HG03378 (cell line): Measurements from ENCODE around the gene ADGRV1.

ENCODE experiments used
- ATAC-seq: cut with Tn5 transposase; IDR thresholded peaks from one replicate; pipeline ENCODE4 v1.9.1; 2021; ENCODE audit warnings: mild to moderate bottlenecking, moderate library complexity; ENCODE audit not compliant: unreplicated experiment

ADGRV1 gene

GRCh38 chr5:91123291-91123690 is 564.7 kb downstream of the ADGRV1 start:
- no peak for ATAC-seq

- ATAC-seq, result no peak
Observed at GRCh38 chr5:91123901-91124300, 565.3 kb downstream of the ADGRV1 start.

- ATAC-seq, result no peak
Observed at GRCh38 chr5:91125916-91126315, 567.3 kb downstream of the ADGRV1 start.

GRCh38 chr5:91126448-91126847 is 567.9 kb downstream of the ADGRV1 start:
- ATAC-seq, result no peak

GRCh38 chr5:91126888-91127287 is 568.3 kb downstream of the ADGRV1 start:
- ATAC-seq, result no peak

DNA sequence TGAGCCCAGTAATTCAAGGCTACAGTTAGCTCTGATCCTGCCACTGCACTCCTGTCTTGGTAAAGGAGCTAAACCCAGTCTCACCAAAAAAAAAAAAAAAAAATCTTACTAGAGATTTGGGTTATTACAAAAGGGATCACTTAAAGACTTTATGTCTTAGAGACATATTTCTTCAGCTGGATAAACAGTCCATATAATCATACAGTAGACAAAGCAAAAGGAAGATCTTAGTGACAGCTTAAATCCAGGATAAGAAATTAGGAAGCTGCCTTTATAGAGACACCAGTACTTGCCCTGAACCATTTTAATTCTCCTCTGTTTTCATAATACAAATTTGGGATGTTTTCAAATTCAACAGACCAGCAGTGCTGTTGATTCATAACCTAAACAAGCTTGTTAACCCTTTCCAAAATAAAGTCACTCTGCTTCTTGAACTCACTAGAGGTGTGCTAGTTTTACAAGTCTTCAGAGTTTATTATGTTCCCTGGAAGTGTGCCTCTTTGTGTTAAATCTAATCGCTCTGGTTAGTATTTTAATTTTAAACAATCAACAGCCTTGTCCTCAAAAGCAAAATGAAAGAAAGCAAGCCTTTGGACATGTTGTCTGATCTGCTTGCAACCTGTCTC is 569.0 kb downstream of the ADGRV1 start:
- ATAC-seq, result no peak

DNA sequence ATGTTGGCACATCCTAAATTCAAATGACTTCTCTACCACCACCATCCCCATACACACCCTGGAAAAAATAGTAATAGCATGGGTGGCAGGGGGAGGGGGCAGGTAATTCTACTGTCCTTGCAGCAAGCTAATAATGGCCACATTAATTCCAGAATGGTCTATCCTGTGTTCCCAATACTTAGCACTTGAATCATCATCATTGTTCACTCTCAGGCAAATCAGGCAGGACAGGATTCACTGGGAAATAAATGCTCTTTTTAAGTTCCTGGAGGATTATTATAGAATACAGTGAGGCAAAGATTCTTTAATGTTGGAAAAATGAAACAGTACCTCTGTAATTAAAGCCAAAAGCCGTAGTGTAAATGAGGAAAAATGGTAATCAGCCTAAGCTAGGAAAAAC is 570.0 kb downstream of the ADGRV1 start:
- ATAC-seq, result no peak

- ATAC-seq, result no peak
Observed at GRCh38 chr5:91129748-91130147, 571.2 kb downstream of the ADGRV1 start.

DNA sequence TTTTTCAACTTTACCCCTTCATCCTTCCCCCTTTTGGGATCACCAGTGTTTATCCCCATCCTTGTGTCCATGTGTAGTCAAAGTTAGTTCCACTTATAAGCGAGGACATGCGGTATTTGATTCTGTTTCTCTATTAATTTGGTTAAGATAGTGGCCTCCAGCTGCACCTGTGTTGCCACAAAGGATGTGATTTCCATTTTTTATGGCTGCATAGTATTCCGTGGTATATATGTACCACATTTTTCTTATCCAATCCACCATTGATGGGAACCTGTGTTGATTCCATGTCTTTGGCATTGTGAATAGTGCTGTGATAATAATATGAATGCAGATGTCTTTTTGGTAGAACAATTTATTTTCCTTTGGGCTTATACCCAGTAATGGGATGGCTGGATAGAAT is 572.2 kb downstream of the ADGRV1 start:
- ATAC-seq, result no peak

GRCh38 chr5:91132550-91132949 is 574.0 kb downstream of the ADGRV1 start:
- peak; percentile 62 for ATAC-seq

DNA sequence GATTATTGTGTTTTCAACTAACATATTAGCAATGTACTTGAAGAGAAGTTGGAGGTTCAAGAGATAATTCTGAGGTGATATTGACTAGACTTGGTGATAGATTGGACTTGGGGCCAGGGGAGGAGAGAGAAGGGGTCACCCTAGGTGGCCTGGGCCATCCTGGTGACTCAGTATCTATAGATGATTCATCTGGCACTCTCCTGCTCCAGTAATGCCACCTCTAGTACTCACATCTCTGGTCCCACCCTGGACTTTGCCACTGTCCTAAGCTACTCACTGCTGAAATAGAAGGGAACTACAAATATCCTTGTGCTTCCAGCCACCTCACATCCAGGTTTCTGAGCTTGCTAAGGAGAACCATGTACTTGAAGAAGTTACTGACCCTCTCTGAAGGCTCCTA is 574.6 kb downstream of the ADGRV1 start:
- ATAC-seq, result no peak

DNA sequence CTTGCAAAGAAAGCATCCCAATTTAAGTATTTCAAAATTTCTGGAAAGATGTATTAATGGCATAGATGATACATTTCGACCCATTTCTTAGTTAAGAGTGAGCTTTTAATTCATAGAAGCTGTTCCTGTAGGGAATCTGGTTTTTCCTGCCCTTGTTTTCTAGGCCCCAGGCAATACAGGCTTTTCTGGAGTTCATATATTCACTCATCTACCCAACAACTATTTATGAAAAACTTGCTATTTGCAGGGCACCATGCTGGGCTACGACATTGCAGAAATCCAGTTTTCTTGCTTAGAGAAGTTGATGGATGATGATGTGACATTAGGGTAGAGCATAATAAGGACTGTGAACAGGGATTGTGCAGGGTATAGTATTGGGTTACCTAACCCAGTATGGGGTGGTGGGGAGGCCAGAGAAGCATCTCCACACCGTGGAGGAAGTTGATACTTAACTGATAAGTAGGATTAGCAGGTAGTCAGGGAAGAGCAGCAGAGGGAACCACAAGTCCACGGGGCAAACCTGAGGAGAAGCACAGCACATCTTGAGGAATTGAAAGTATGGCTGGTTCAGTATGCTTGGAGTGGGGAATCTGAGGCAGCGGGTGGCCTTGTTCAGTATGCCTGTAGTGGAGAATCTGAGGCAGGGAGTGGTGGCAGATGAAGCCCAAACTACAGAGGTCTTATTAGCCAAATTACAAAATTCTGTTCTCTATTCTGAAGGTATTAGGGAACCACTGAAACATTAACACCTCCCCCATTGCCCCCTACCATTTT is 577.1 kb downstream of the ADGRV1 start:
- no peak for ATAC-seq

DNA sequence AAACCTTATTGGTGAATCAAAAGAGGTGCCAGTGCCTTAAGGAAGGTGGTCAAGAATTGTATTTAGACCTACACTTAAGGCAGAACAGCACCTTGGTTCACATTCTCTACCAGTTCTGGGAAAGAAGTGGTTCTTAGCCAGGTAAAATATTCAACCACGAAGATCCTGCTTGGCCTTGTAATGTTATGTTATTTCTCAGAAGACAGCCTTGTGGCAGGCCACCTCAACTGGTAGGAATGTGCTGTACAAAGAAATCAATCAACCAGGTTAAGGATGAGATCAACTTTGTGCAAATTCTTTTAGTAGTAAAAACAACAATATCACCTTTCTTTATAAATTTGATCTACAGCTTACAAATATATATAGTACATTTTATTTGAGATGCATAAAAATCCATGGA is 577.7 kb downstream of the ADGRV1 start:
- ATAC-seq, result no peak

DNA sequence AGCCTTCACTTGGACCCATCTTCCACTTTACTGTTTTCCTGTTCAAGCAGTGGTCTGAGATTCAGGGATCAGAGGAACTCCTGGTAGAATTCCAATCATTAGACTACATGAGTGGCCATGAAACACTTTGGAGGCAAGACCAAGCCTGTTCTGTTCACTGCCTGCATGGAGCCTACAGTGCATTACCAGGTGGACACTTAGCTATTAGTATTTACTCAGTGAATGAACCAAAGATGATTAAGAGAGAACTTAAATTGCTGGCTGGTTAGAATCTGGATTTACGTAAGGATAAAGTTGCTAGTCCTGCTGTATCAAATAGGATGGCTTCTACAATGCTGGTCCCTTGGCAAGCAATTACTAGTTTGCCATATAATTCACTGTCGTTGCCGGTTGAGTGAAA is 579.0 kb downstream of the ADGRV1 start:
- ATAC-seq, result no peak

DNA sequence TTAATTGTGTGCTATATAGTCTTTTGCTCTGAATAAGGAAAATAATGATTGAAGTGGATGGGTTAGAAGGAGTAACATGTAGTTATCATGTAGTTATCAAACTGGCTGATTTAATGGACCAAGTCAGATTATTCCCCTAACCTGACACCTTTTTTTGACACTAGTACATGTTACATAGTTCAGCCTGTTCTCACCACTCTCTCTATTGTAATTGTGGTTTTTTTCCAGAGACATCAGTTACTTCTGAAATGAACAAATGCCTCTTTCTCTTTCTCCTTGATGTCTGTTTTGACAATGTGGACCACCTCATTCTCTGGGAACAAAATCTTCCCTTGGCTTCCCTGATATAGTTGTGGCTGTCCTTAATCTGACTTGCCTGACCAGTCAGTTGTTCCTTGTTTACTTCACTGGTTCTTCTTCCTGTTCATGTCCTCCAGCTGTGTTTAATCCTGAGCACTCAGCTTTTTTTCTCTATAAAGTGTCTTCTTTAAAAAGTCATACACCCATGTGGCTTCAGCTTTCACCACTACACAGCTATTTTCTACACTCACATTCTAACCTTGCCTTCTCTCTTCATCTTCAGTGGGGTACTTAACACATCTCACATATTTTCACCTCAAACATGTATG is 581.1 kb downstream of the ADGRV1 start:
- ATAC-seq, result no peak

DNA sequence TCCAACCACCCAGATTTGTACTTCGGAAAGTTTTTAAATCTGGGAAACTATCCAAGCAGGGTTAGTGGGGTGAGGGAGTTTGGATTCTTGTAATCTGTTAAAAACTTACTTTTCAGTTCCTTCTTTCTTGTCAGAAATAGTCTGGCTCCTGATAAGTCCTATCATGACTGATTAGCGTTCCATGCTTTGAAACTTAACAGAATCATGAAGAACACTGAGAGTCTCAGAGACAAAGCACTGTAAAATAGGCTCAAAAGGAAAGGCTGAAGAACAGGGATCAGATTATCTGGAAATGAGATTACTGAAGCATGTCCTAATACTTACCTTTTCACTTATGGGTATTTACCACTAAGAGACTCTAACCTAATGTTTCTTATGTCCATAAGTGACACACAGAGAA is 582.1 kb downstream of the ADGRV1 start:
- no peak for ATAC-seq

- ATAC-seq, result no peak
Observed at GRCh38 chr5:91141642-91142041, 583.0 kb downstream of the ADGRV1 start.

- ATAC-seq, result no peak
Observed at GRCh38 chr5:91142386-91142785, 583.8 kb downstream of the ADGRV1 start.

GRCh38 chr5:91142819-91143218 is 584.2 kb downstream of the ADGRV1 start:
- no peak for ATAC-seq

DNA sequence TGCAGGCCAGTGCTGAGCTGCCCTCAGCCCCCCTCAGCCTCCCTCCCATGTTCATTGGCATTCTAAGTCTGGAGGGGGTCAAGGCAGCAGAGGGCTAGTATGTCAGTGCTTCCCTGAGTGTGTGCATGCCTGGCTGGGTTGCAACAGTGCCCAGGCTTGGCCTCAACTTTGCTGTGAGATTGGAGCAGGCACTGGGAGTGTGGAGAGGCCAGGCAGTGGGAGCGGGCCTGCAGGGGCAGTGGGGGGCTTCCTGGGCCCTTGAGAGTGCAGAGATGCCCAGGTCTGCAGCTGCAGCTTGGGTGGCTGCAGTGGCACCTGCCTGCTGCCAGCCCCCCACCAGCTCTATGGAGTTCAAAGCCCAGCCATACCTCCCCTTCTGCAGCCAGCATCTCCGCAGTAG is 585.2 kb downstream of the ADGRV1 start:
- no peak for ATAC-seq

DNA sequence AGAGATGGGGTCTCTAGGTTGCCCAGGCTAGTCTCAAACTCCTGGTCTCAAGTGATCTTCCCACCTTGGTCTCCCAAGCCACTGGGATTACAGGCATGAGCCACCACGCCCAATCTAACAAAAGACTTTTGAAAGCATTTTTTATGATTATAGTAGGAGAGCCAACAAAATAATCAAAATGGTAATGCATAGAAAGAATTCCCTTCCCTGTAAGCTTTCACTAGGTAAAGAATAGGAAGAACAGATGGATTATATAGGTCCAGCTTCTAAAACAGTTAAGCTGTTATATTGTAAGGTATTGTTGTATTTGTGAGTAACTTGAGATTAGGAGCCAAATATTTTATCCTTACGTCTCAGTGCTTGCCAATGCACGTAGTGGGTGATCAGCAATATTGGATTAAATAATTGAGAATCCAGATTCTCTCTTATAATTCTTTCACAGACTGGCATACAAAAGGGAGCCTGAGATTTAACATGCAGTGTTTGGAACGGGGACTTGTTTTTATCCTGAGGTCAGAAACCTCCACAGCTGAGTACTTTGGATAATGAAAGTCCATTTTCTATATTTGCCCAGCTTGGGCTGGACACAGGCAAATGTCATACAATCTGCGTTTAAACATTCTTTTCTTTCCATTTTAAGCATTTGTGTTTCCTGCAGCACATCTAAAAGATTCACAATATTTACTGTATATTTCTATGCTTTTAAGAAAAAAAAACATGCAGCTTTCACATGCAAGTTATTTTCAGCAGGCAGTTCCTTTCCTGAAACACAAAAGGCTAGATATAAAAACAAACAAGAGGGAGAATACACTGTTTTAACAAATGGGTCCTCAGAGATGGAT is 586.1 kb downstream of the ADGRV1 start:
- ATAC-seq, result no peak

- no peak for ATAC-seq
Observed at GRCh38 chr5:91145333-91145620, 586.7 kb downstream of the ADGRV1 start.
